Stimulated activated CD8-positive, alpha-beta memory T cell treated with anti-CD3 and anti-CD28 coated beads, Interleukin-4, amount 100 ng/mL, for 24 hours (primary cell): ENCODE data around the gene MYADML2.
"Not testable (repeated sequence)": the region's sequence is repeated elsewhere in the genome, so short reads cannot be mapped to it uniquely, and the experiment has no call there.

Source experiments
- DNase-seq: peaks from one replicate; pipeline ENCODE4 v3.0.0-alpha.2; 2020; ENCODE audit warnings: low read depth

MYADML2 gene

DNA sequence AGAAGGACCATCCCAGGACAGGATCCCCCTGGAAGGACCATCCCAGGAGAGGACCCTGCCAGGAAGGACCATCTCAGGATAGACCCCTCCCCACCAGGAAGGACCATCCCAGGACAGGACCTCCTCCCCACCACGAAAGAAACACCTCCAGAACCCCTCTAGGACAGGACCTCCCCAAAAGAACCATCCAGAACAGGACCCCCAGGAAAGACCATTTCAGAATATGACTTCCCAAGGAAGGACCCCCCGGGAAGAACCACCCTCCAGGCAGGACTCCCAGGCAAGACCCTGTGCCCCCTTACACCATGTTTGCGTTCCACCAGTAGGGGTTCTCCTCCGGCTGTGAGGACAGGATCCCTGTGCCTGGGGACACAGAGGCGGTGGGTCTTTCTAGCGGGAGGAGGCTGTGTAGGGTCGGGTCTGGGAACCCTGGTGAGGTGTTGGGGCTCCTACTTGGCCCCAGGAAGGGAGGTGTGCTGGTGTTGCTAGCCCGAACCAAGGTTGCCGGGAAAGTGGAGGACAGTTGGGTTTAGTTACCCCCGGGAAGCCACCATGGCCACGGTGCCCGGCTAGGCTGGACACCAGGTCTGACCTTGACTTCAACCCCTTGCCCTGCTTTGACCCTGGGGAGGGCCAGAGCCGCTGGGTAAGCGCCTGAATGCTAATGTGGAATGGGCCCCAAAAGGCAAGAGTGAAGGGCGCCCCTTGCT is 11.8 kb upstream of the MYADML2 start:
- no peak for DNase-seq

GRCh38 chr17:81957691-81958432 is 10.8 kb upstream of the MYADML2 start:
- DNase-seq = no peak

- DNase-seq = no peak
These were observed 9.9 kb upstream of the MYADML2 start for GRCh38 chr17:81956607-81957589.

- DNase-seq = no peak
These were observed 8.9 kb upstream of the MYADML2 start for GRCh38 chr17:81955756-81956544.

DNA sequence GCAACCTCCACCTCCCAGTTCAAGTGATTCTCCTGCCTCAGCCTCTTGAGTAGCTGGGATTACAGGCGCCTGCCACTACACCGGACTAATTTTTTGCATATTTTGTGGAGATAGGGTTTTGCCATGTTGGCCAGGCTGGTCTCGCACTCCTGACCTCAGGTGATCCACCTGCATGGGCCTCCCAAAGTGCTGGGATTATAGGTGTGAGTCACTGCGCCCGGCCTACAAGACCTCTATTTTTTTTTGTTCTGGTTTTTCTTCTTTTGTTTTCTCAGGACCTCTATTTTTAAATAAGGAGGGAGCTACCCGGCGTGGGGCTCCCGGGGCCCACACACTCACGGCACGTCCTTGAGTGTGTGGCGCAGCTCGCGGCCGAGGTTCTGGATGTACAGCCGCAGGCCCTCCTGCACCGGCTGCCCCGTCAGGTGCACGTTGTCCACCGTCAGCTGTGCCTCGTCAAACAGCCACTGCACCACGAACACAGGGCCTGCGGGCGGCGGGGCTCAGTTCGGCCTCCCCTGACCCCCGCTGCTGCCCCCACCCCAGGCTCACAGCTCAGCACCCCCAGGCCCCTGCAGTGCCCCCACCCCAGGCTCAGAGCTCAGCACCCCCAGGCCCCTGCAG is 8.1 kb upstream of the MYADML2 start:
- no peak for DNase-seq

- no peak for DNase-seq
These were observed 7.4 kb upstream of the MYADML2 start for GRCh38 chr17:81954131-81955057.

GRCh38 chr17:81953443-81953842 is 6.4 kb upstream of the MYADML2 start:
- DNase-seq = not testable (repeated sequence)

GRCh38 chr17:81952792-81953228 is 5.8 kb upstream of the MYADML2 start:
- no peak for DNase-seq

- no peak for DNase-seq
These were observed 5.0 kb upstream of the MYADML2 start for GRCh38 chr17:81951785-81952684.

GRCh38 chr17:81950501-81950900 is 3.5 kb upstream of the MYADML2 start:
- no peak for DNase-seq

DNA sequence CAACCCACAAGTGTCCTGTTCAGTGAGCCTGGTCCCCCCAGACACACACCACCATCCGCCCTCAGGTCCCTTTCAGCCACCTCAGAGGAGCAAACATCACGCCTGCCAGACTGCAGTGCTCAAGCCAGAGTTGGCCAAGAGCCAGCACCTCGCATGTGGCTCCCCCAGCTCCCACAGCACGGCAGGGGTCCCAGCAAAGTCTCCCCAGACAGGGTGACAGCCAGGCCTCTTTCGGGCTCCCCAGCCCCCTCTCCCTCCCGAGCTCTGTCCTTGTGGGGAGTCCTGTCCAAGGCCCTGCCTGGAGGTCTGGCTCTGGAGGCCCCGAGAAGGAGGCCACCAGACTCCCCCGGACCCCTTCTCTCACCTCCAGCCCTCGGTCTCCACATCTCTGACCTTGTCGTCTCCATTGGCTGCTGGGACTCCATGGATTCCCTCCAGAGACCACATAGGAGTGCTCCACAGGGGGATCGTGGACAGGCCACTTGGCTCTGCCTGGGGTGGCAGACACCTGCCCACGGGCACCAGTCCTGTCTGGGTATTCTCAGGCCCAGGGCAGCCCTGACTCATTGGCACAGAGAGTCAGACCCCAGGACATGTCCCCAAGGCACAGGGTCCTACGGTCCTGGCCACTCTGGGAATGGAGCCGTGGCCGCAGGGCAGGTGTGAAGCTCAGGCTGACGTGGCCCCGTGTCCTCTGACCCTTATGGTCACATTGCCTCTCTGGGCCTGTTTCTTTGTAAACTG is 1.8 kb upstream of the MYADML2 start:
- DNase-seq = no peak

GRCh38 chr17:81944858-81945257 is 2.2 kb downstream of the MYADML2 start:
- no peak for DNase-seq

- DNase-seq = no peak
These were observed 4.9 kb downstream of the MYADML2 start for GRCh38 chr17:81942167-81942553.

DNA sequence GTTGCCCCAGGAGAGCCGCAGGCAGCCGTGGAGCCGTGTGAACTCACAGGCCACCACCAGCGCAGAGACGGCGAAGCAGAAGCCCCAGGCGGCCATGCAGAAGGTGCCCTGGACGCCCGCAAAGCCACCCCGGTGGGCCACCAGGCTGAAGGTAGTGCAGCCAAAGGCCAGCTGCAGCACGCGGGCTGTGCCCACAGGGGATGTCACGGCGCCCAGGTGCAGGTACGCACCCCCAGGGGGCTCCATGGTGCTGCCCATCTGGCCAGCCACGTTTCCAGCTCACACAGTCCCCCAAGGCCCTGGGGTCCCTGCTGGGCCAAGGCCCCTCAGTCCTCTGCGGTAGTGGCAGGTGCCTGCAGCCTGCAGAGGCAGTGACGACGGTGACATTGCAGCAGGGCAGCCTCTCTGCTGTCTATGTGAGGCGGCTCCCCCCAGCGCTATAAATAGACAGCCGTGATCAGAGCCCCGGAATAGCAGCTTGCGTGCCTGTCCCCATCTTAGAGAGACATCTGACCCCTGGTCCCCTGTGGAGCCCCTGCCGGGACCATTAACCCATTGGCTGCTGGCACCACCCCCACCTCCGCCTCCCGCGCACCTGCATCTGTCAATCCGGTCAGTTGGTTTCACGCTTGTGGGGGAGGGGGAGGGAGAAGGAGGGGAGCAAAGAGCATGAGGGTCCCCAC is 5.4 kb downstream of the MYADML2 start:
- no peak for DNase-seq

DNA sequence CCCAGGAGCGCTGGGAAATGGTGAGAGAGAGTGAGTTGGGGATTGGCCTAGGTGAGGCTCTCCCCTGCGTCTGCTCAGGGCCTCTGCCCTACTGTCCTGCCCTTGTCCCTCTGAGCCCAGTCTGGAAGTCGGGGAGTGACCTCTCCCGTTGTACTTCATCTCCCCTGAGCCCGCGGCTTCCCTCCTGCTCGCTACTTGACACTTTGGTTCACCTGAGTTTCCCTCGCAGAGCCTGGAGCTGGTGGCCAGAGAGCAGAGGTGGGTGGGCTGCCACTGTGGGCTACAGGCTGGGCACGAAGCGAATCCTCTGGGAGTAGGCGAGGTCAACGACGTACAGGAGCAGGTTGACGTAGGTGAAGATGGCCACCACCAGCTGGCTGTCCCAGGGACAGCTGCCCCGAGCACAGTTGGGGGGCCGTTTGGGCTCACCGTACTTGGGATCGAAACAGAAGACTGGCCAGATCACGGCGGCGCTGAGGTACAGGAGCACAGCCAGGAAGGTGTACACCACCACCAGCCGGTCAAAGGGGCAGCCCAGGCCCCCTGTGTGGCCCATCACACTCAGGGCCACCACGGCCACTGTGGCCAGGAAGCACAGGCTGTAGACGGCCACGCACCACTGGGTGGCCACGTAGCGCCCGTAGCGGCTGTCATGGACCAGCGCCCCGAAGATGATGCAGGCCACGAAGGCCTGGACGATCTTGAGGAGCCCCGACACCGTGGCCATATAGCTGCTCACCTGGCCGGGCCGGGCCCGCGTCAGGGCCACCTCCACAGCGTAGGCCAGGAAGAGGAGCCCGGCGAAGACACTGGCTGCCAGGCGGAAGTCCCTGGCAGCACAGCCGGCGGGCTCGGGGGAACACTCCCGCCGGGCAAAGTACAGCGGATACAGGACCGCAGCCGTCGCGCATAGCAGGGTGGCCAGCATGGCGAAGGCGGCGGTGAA is 6.2 kb downstream of the MYADML2 start:
- no peak for DNase-seq

GRCh38 chr17:81939881-81940385 is 7.1 kb downstream of the MYADML2 start:
- no peak for DNase-seq
